Activated CD4-positive, alpha-beta memory T cell treated with anti-CD3 and anti-CD28 coated beads for 36 hours (primary cell): Measurements from ENCODE around the gene TGFBR2. TPM values are rescaled to one million over a fixed set of nuclear protein-coding genes. Genes with fewer than 3 reads are reported as not detected.
"Not testable (repeated sequence)": the region's sequence is repeated elsewhere in the genome, so short reads cannot be mapped to it uniquely, and the experiment has no call there.

Experiments
- CTCF ChIA-PET: fragments of 350-600 bp; sonication (Branson Sonifier 250); formaldehyde crosslinking; loops from one replicate; lab custom pipeline; 2021; ENCODE audit warnings: antibody characterized with exemption, inconsistent platforms; lab: Charles Lee
- POLR2A ChIA-PET: fragments of 350-600 bp; sonication (Branson Sonifier 250); formaldehyde crosslinking; loops from one replicate; lab custom pipeline; 2021; ENCODE audit warnings: antibody characterized with exemption; lab: Charles Lee
- DNase-seq: peaks from one replicate; pipeline ENCODE4 v3.0.0-alpha.2; 2020
- H3K27ac Mint-ChIP-seq: one replicate; pipeline ENCODE4 v1.8.0; 2021; ENCODE audit warnings: mixed read lengths
- H3K27me3 Mint-ChIP-seq: one replicate; pipeline ENCODE4 v1.8.0; 2021; ENCODE audit warnings: mixed read lengths
- H3K36me3 Mint-ChIP-seq: one replicate; pipeline ENCODE4 v1.8.0; 2021; ENCODE audit warnings: mixed read lengths
- H3K4me1 Mint-ChIP-seq: one replicate; pipeline ENCODE4 v1.8.0; 2021; ENCODE audit warnings: low read depth, mixed read lengths
- H3K4me3 Mint-ChIP-seq: one replicate; pipeline ENCODE4 v1.8.0; 2021; ENCODE audit warnings: mild to moderate bottlenecking, mixed read lengths
- H3K9me3 Mint-ChIP-seq: one replicate; pipeline ENCODE4 v1.8.0; 2021; ENCODE audit warnings: mixed read lengths
- intact Hi-C: fragments of 100-400 bp; cut with micrococcal nuclease; formaldehyde crosslinking; loops from one replicate; pipeline ENCODE4 v1.15.1; 2023
- total RNA-seq, 2 experiments: library from RNA; stranded (reverse); gene quantifications; one replicate each; pipeline ENCODE4 v1.2.3, GENCODE V29; 2021

Gene TGFBR2
- total RNA-seq, 2 experiments from 2014 or later = 36.8 to 37.0 TPM

GRCh38 chr3:30620402-30621360 is 14.3 kb downstream of the TGFBR2 start:
- peak; percentile 73 for DNase-seq
- intact Hi-C loops = loop anchor here (1.0 to 5.0 kb wide), 7 partner anchors 9 to 457 kb away; partner anchors contain the start of gene TGFBR2
- peaks cover 63% of the 10 kb centered on the region for H3K36me3 Mint-ChIP-seq
- no peaks in the 10 kb centered on the region for H3K9me3 Mint-ChIP-seq
- H3K27me3 Mint-ChIP-seq = no peaks in the 10 kb centered on the region
- peaks cover 91% of the 10 kb centered on the region for H3K4me1 Mint-ChIP-seq
- ChIA-PET POLR2A (interaction anchor here (0.6 to 11.0 kb wide), 14 partner anchors 9 to 118 kb away, joined by 3 to 182 read pairs (median 6); partner anchors contain the start of gene TGFBR2), CTCF (interaction anchor here (0.7 to 2.7 kb wide), 7 partner anchors 9 to 141 kb away, joined by 3 to 9 read pairs (median 4); no protein-coding TSS in a partner anchor)
- H3K4me3 Mint-ChIP-seq = peak overlapping the region; percentile 70
- H3K27ac Mint-ChIP-seq = peak overlapping the region; percentile 96

DNA sequence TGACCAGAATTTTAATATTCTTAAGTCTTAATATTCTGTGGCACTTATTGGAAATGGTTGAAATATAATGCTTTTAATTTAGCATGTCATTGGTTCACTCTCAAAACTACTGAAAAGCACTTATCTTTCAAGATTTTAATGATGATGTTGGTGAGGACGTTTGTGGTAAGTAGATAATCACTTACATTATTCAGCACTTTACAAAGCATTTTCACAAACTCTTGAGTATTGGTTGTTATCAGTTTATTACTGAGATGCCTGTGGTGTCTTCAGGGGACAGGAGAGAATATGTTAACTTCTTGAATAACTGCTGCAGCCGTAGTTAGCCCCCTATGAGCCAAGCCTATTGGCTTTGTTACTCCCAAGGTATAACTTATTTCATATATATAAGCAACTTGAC is 15.2 kb downstream of the TGFBR2 start:
- ChIA-PET CTCF (interaction anchor here (0.7 to 1.1 kb wide), 2 partner anchors 8 to 142 kb away, joined by 3 to 4 read pairs; no protein-coding TSS in a partner anchor), POLR2A (interaction anchor here (0.7 to 11.0 kb wide), 7 partner anchors 8 to 72 kb away, joined by 3 to 182 read pairs (median 12); partner anchors contain the start of gene TGFBR2)
- H3K4me1 Mint-ChIP-seq = peaks cover 92% of the 10 kb centered on the region
- intact Hi-C loops = loop anchor here (2.0 to 5.0 kb wide), 2 partner anchors 15 to 456 kb away; partner anchors contain the start of gene TGFBR2
- no peaks in the 10 kb centered on the region for H3K27me3 Mint-ChIP-seq
- H3K27ac Mint-ChIP-seq = peak overlapping the region; percentile 96
- DNase-seq = no peak
- peak overlapping the region; percentile 45 for H3K4me3 Mint-ChIP-seq
- H3K36me3 Mint-ChIP-seq = peaks cover 67% of the 10 kb centered on the region
- no peaks in the 10 kb centered on the region for H3K9me3 Mint-ChIP-seq

DNA sequence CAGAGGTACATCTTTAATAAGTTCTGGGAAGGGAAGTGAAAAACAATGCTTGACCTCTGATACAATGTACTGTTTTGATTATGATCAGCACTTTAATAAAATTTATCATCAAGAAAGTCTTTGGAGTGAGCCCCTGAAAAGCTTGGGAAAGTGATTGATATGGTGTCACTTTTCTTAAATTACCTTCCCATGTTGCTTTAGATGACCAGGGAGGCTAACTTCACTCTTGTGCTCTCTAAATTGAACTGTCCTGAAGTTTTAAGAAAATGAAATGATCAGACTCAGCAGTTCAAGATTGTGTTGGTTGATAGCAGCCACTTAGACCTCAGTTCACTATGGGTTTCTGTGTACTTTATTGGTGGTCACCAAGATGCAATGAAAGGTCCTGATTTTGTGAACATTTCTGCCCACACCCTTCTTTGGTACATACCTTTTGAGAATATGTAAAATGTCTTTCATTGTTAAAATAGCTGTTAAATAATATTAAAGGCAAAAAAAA is 15.7 kb downstream of the TGFBR2 start:
- ChIA-PET CTCF (interaction anchor here (0.7 kb wide), 1 partner anchor 157 kb away, joined by 3 read pairs; no protein-coding TSS in a partner anchor), POLR2A (interaction anchor here (1.4 to 11.0 kb wide), 6 partner anchors 9 to 37 kb away, joined by 5 to 182 read pairs (median 14); partner anchors contain the start of gene TGFBR2)
- Mint-ChIP-seq H3K4me3 (peak overlapping the region; percentile 45), H3K4me1 (peaks cover 92% of the 10 kb centered on the region), H3K27ac (peak overlapping the region; percentile 96), H3K36me3 (peaks cover 64% of the 10 kb centered on the region), H3K9me3 (no peaks in the 10 kb centered on the region), H3K27me3 (no peaks in the 10 kb centered on the region)
- intact Hi-C loops = loop anchor here (5.0 kb wide), 1 partner anchor 455 kb away; no protein-coding TSS in a partner anchor
- no peak for DNase-seq

GRCh38 chr3:30622790-30623189 is 16.4 kb downstream of the TGFBR2 start:
- POLR2A ChIA-PET = interaction anchor here (1.2 to 11.0 kb wide), 7 partner anchors 9 to 36 kb away, joined by 3 to 182 read pairs (median 10); partner anchors contain the start of gene TGFBR2
- peak overlapping the region; percentile 96 for H3K27ac Mint-ChIP-seq
- peak overlapping the region; percentile 59 for H3K4me3 Mint-ChIP-seq

GRCh38 chr3:30623351-30623750 is 16.9 kb downstream of the TGFBR2 start:
- H3K4me1 Mint-ChIP-seq = peaks cover 91% of the 10 kb centered on the region
- CTCF ChIA-PET = interaction anchor here (0.9 to 1.0 kb wide), 2 partner anchors 16 to 70 kb away, joined by 3 read pairs; no protein-coding TSS in a partner anchor
- no peaks in the 10 kb centered on the region for H3K27me3 Mint-ChIP-seq

More at GRCh38 chr3:30622790-30623189, 16.4 kb downstream of the TGFBR2 start:
- Mint-ChIP-seq H3K27me3 (no peaks in the 10 kb centered on the region), H3K4me1 (peaks cover 91% of the 10 kb centered on the region), H3K9me3 (no peaks in the 10 kb centered on the region), H3K36me3 (peaks cover 59% of the 10 kb centered on the region)
- CTCF ChIA-PET = interaction anchor here (0.9 to 1.0 kb wide), 2 partner anchors 16 to 71 kb away, joined by 3 read pairs; no protein-coding TSS in a partner anchor
- no peak for DNase-seq
- intact Hi-C loops = loop anchor here (5.0 kb wide), 1 partner anchor 455 kb away; no protein-coding TSS in a partner anchor

DNA sequence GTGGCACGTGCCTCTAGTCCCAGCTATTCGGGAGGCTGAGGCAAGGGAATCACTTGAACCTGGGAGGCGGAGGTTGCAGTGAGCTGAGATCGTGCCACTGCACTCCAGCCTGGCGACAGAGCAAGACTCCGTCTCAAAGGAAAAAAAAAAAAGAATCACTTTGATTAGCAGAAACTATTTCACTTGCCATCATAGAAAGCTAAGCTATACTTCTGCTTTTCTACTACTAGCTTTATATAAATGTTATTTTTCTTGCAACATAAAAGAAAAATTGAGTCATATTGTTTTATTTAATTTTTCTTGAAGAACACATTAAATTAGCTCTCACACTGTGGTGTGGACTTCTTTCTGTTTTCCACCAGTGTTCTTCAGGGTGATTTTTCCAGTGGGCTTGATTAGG is 18.1 kb downstream of the TGFBR2 start:
- CTCF ChIA-PET, H3K27me3 Mint-ChIP-seq, H3K4me3 Mint-ChIP-seq, DNase-seq, H3K9me3 Mint-ChIP-seq: not testable (repeated sequence)
- intact Hi-C loops = loop anchor here (5.0 kb wide), 1 partner anchor 453 kb away; no protein-coding TSS in a partner anchor
- POLR2A ChIA-PET = interaction anchor here (0.6 to 11.0 kb wide), 6 partner anchors 11 to 627 kb away, joined by 3 to 182 read pairs (median 12); partner anchors contain the start of gene TGFBR2
- Mint-ChIP-seq H3K4me1 (peaks cover 91% of the 10 kb centered on the region), H3K36me3 (peaks cover 51% of the 10 kb centered on the region), H3K27ac (peak overlapping the region; percentile 96)

More at GRCh38 chr3:30623351-30623750, 16.9 kb downstream of the TGFBR2 start:
- Mint-ChIP-seq H3K4me3 (peak overlapping the region; percentile 59), H3K27ac (peak overlapping the region; percentile 96), H3K36me3 (peaks cover 57% of the 10 kb centered on the region), H3K9me3 (no peaks in the 10 kb centered on the region)
- POLR2A ChIA-PET = interaction anchor here (1.2 to 11.0 kb wide), 7 partner anchors 9 to 35 kb away, joined by 3 to 182 read pairs (median 10); partner anchors contain the start of gene TGFBR2
- DNase-seq = no peak
- intact Hi-C loops = loop anchor here (5.0 kb wide), 1 partner anchor 454 kb away; no protein-coding TSS in a partner anchor

DNA sequence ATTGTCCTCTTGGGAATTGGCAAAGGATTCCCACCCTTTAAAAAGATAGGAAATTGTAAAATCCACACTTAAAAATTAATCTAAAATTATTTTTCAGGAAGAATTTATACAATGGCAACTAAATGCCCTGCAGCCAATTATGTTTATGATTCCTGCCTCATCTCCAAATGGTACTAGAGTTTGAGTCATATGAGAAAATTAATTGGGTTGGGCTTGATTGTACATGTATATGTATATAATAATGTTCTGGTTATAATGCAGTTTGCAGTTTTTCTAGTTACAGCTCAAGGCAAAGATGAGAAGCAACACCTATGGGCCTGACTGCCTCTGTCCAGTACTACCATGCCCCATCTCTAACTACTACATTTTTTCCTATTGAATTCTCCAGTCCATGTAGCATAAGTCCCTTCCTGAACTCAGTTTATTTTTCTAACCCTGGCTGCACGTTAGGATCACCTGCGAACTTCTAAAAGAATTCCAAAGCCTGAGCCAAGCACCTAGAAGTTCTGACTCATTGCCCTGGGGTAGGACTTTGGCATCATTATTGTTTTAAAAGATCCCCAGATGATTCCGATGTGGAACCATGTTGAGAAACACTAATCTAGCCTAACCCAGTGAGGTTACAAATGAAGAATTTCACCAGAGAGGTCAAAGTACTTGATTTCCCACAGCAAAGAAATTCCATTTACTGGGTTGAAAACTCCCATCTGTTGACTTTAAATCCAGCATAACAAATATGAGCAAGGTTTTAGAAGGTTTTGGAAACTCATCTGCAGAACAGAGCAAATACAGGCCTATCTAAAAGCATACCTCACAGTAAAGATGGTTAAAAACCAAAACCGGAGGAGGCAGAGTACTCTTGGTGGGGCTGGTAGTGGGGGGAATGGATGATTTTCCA is 19.4 kb downstream of the TGFBR2 start:
- Mint-ChIP-seq H3K27ac (peak overlapping the region; percentile 96), H3K36me3 (peaks cover 53% of the 10 kb centered on the region), H3K27me3 (no peaks in the 10 kb centered on the region), H3K4me1 (peaks cover 93% of the 10 kb centered on the region), H3K4me3 (no peak overlapping the region), H3K9me3 (no peaks in the 10 kb centered on the region)
- intact Hi-C loops = no loop called here
- no peak for DNase-seq
- POLR2A ChIA-PET = interaction anchor here (4.3 to 11.0 kb wide), 2 partner anchors 12 to 17 kb away, joined by 19 to 182 read pairs; partner anchors contain the start of gene TGFBR2
- CTCF ChIA-PET = no interaction called here

- DNase-seq = no peak
Measured at GRCh38 chr3:30626443-30627180, 20.2 kb downstream of the TGFBR2 start.

DNA sequence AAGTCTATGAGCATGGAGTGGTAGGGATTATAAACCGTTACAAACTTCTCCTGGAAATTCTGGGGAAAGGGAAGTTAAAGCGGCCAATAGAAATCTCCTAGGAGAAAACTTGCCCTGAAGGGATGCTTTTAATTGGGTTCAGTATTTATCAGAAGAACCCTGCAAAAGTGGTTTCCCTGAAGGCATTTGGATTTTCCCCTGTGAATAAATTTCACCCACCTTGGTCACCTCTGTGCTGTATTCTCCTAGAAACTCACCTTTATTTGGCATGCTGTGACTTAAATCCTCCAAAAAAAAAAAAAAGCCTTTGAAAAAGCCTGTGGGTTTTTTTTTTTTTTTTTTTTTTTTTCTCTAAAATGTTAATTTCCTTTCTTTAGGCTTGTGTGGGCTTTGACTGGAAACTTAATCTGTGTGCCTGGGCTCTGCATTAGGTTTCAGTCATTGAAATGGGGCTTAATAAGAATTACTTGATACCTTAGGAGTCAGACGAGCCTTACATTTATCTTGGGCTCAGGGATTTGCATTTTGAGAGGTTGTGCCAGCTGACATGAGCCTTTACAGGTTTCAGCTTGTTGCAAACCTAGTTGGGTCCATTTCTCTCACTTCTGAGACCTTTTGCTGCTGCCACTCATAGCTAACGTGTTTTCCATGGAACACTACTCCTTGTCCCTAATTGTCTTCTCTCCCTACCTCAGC is 22.0 kb downstream of the TGFBR2 start:
- intact Hi-C loops = no loop called here
- ChIA-PET POLR2A (interaction anchor here (1.2 to 2.2 kb wide), 9 partner anchors 8 to 80 kb away, joined by 4 to 19 read pairs (median 6); partner anchors contain the start of gene TGFBR2), CTCF (interaction anchor here (0.9 to 1.9 kb wide), 11 partner anchors 7 to 617 kb away, joined by 3 to 12 read pairs (median 5); partner anchors contain the start of gene TGFBR2)
- Mint-ChIP-seq H3K4me1 (peaks cover 91% of the 10 kb centered on the region), H3K4me3 (peak overlapping the region; percentile 45), H3K27ac (peak overlapping the region; percentile 91), H3K9me3 (no peaks in the 10 kb centered on the region), H3K36me3 (peaks cover 48% of the 10 kb centered on the region), H3K27me3 (no peaks in the 10 kb centered on the region)
- DNase-seq = no peak

More at GRCh38 chr3:30626443-30627180, 20.2 kb downstream of the TGFBR2 start:
- H3K27me3 Mint-ChIP-seq = no peaks in the 10 kb centered on the region
- intact Hi-C loops = no loop called here
- peaks cover 92% of the 10 kb centered on the region for H3K4me1 Mint-ChIP-seq
- H3K27ac Mint-ChIP-seq = peak overlapping the region; percentile 93
- CTCF ChIA-PET = interaction anchor here (1.0 kb wide), 1 partner anchor 11 kb away, joined by 4 read pairs; no protein-coding TSS in a partner anchor
- peaks cover 48% of the 10 kb centered on the region for H3K36me3 Mint-ChIP-seq
- no peak overlapping the region for H3K4me3 Mint-ChIP-seq
- POLR2A ChIA-PET = interaction anchor here (1.0 kb wide), 1 partner anchor 32 kb away, joined by 3 read pairs; no protein-coding TSS in a partner anchor
- no peaks in the 10 kb centered on the region for H3K9me3 Mint-ChIP-seq
